Ramos (cell line): ENCODE measurements around the gene ATXN7.

Experiments
- in situ Hi-C: fragments of 300-500 bp; cut with MboI; formaldehyde crosslinking; loops from one replicate; pipeline ENCODE4 v1.14.3; 2022; ENCODE audit warnings: low sequenced_read_pairs; ENCODE audit not compliant: unreplicated experiment

Gene ATXN7

GRCh38 chr3:63979093-63979885, 115.6 kb downstream of the ATXN7 start:
- in situ Hi-C loops, result no loop called here

GRCh38 chr3:63980019-63980418, 116.4 kb downstream of the ATXN7 start:
- in situ Hi-C loops, result no loop called here

- in situ Hi-C loops, result no loop called here
Observed at GRCh38 chr3:63980830-63981498, 117.3 kb downstream of the ATXN7 start.

- in situ Hi-C loops, result no loop called here
Observed at GRCh38 chr3:63981980-63982379, 118.3 kb downstream of the ATXN7 start.

GRCh38 chr3:63984391-63984790, 120.7 kb downstream of the ATXN7 start:
- in situ Hi-C loops, result no loop called here

- in situ Hi-C loops, result no loop called here
Observed at GRCh38 chr3:63986146-63986545, 122.5 kb downstream of the ATXN7 start.

GRCh38 chr3:63986831-63987230, 123.2 kb downstream of the ATXN7 start:
- in situ Hi-C loops, result no loop called here

GRCh38 chr3:63988943-63989342, 125.3 kb downstream of the ATXN7 start:
- in situ Hi-C loops, result no loop called here

- in situ Hi-C loops, result no loop called here
Observed at GRCh38 chr3:63990204-63990603, 126.5 kb downstream of the ATXN7 start.

- in situ Hi-C loops, result no loop called here
Observed at GRCh38 chr3:63990733-63991132, 127.1 kb downstream of the ATXN7 start.

GRCh38 chr3:63991666-63992065, 128.0 kb downstream of the ATXN7 start:
- in situ Hi-C loops, result no loop called here

GRCh38 chr3:63992516-63993209, 129.0 kb downstream of the ATXN7 start:
- in situ Hi-C loops, result no loop called here

GRCh38 chr3:63993653-63994079, 130.0 kb downstream of the ATXN7 start:
- in situ Hi-C loops, result no loop called here

GRCh38 chr3:63995086-63995485, 131.4 kb downstream of the ATXN7 start:
- in situ Hi-C loops, result no loop called here

- in situ Hi-C loops, result no loop called here
Observed at GRCh38 chr3:63998852-63999754, 135.4 kb downstream of the ATXN7 start.

- in situ Hi-C loops, result no loop called here
Observed at GRCh38 chr3:64000453-64001055, 136.9 kb downstream of the ATXN7 start.

- in situ Hi-C loops, result no loop called here
Observed at GRCh38 chr3:64002233-64002632, 138.6 kb downstream of the ATXN7 start.

- in situ Hi-C loops, result no loop called here
Observed at GRCh38 chr3:64003589-64003988, 139.9 kb downstream of the ATXN7 start.

- in situ Hi-C loops, result no loop called here
Observed at GRCh38 chr3:64008017-64008416, 144.3 kb downstream of the ATXN7 start.
